DMS114 treated with DMSO at 0.1 percent for 48 hours (cell line): ENCODE results near the gene BEST2.
A peak's percentile ranks its signal among the peaks of the same experiment; 100 is the strongest.
"Not testable (repeated sequence)": the region's sequence is repeated elsewhere in the genome, so short reads cannot be mapped to it uniquely, and the experiment has no call there.

Source experiments
- DNase-seq: peaks from one replicate; lab custom pipeline; 2025; ENCODE audit not compliant: unreplicated experiment; lab: John Stamatoyannopoulos, UW

Gene BEST2

DNA sequence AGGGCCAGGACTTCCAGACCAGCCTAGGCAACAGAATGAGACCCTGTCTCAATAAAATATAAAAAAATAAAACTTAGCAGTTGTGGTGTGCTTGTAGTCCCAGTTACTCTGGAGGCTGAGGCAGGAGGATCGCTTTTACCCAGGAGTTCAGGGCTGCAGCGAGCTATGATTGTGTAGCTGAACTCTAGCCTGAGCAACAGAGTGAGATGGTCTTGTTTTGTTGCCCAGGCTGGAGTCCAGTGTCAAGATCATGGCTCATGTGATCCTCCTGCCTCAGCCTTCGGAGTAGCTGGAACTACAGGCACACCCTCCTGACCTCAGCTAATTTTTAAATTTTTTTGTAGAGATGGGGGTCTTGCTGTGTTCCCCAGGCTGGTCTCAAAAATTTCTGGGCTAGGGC, 35.4 kb downstream of the BEST2 start:
- no peak for DNase-seq

- DNase-seq = no peak
Observed at GRCh38 chr19:12787458-12787857, 35.9 kb downstream of the BEST2 start.

DNA sequence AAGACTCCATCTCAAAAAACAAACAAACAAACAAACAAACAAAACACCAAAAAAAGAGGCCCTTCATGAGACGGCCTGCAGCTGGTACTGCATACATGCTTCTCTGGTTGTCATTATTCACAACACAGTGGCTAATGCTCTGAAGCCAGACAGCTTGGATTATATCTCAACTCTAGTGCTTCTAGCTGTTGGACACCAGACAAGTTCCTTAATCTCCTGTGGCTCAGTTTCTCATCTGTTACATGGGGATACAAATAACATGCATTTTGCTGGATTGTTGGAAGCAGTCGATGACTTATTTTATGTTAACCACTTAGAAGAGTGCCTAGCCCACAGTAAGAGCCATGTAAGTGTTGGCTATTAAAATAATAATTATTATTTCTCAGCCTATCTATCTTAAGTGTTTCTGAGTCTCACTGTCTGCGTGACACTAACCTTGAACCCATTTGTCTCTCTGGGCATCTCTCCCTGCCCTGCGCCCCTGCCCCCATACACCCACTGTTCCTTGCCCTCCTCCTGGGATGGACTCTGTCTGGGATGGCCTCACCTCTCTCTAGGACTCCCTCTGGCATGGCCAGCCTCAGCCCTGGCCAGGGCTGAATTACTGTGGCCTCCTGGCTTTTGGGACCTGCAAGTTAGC, 36.6 kb downstream of the BEST2 start:
- no peak for DNase-seq

DNA sequence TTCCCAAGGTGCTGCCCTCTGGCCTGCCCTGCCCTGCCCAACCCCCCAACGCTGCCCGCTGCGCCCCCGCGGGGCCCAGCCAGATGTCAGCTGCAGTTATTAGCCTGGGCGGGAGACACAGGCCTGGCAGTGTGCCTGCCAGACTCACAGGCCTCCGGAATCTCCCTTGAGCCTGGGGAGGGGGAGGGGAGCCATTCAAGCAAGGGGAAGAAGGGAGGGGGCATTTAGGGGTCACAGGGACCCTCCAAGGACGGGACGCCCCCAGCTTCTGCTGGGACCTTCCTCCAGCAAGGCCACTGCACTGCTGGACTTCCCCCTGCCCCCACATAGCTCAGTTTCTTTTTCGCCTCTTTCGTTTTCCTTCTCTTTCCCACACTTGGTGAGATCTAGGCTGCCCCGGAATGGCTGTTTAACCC, 37.1 kb downstream of the BEST2 start:
- DNase-seq = no peak

GRCh38 chr19:12789098-12789903, 37.7 kb downstream of the BEST2 start:
- DNase-seq = no peak

- DNase-seq = peak; percentile 69
Observed at GRCh38 chr19:12789904-12790619, 38.5 kb downstream of the BEST2 start.

DNA sequence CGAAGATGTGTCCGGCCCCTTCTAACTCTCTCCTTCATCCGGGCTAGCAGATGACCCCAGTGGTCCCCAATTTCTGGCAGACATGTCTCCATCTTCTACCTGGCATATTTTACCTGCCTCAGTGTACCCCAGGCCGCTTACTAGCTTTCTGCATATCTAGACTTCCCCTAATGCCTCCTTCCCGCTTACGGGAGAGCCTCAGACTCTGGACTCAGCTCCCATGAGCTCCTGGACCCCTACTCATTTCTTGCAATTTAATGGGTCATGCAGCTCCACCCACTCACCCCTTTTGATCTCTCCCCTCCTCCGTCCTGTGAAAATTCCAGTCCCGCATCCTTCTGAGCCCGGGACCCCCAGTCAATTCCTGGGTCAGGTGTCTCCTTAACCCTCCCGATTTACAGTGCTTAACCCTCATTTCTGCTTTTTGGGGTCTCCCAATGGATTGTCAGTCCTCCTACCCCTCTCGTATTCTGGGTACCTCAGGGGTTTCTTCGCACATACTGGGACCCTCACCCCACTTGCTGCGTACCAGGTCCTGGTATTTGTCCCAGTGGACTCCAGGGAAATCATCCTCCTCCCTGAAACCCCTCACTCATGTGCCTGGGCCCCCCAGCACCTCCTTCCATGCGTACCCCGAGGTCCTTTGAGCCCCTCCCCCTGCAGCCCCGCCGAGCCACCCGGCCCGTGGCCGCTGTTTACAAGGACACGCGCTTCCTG, 39.2 kb downstream of the BEST2 start:
- DNase-seq = no peak

DNA sequence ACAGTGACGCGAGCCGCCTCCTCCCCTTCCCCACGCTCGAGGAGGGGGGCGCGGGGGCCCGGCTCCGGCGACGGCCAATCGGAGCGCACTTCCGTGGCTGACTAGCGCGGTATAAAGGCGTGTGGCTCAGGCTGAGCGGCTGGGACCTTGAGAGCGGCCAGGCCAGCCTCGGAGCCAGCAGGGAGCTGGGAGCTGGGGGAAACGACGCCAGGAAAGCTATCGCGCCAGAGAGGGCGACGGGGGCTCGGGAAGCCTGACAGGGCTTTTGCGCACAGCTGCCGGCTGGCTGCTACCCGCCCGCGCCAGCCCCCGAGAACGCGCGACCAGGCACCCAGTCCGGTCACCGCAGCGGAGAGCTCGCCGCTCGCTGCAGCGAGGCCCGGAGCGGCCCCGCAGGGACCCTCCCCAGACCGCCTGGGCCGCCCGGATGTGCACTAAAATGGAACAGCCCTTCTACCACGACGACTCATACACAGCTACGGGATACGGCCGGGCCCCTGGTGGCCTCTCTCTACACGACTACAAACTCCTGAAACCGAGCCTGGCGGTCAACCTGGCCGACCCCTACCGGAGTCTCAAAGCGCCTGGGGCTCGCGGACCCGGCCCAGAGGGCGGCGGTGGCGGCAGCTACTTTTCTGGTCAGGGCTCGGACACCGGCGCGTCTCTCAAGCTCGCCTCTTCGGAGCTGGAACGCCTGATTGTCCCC, 39.9 kb downstream of the BEST2 start, which contains the start of gene JUNB:
Gene JUNB (plus strand): TSS at position 142 of the 706 bp plus-strand sequence. CDS start 286 bp downstream, at position 428.
- peak; percentile 63 for DNase-seq

GRCh38 chr19:12792051-12792852, 40.7 kb downstream of the BEST2 start:
- DNase-seq = no peak

DNA sequence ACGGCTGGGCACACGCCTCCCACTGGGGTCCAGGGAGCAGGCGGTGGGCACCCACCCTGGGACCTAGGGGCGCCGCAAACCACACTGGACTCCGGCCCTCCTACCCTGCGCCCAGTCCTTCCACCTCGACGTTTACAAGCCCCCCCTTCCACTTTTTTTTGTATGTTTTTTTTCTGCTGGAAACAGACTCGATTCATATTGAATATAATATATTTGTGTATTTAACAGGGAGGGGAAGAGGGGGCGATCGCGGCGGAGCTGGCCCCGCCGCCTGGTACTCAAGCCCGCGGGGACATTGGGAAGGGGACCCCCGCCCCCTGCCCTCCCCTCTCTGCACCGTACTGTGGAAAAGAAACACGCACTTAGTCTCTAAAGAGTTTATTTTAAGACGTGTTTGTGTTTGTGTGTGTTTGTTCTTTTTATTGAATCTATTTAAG, 41.3 kb downstream of the BEST2 start:
- DNase-seq = no peak

- peak; percentile 59 for DNase-seq
Observed at GRCh38 chr19:12793290-12794195, 42.0 kb downstream of the BEST2 start.

GRCh38 chr19:12794196-12794941, 42.8 kb downstream of the BEST2 start:
- no peak for DNase-seq

DNA sequence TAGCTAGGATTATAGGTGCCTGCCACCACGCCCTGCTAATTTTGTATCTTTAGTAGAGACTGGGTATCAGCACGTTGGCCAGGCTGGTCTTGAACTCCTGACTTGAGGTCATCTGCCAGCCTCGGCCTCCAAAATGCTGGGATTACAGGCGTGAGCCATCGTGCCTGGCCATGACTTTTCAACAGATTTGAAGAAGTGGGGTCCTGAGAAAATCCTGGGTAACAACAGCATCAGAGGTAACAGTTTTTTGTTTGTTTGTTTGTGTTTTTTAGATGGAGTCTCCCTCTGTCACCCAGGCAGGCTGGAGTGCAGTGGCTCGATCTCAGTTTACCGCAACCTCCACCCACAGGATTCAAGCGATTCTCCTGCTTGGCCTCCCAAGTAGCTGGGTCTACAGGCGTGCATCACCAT, 43.4 kb downstream of the BEST2 start:
- DNase-seq = no peak

GRCh38 chr19:12796146-12797071, 44.8 kb downstream of the BEST2 start:
- peak; percentile 64 for DNase-seq

DNA sequence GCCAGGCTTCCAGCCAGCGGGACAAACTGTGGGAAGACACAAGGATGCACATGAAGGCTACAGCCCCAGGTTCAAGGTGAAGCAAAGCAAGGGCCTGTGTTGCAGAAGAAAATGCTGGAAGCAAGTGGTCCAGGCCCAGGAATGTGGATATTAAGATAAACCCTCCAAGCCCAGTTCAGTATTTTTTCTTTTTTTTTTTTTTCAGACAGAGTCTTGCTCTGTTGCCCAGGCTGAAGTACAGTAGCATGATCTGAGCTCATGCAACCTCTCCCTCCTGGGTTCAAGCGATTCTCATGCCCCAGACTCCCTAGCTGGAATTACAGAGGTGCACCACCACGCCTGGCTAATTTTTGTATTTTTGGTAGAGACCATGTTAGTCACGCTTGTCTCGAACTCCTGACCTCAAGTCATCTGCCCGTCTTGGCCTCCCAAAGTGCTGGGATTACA, 45.6 kb downstream of the BEST2 start:
- no peak for DNase-seq

DNA sequence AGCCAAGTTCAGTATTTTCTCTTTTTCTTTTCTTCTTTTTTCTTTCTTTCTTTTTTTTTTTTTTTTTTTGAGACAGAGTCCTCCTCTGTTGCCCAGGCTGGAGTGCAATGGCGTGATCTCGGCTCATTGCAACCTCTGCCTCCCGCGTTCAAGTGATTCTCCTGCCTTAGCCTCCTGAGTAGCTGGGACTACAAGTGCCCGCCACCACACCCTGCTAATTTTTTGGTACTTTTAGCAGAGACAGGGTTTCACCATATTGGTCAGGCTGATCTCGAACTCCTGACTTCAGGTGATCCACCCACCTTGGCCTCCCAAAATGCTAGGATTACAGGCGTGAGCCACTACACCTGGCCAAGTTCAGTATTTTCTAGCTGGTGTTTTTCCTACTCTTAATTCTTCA, 46.0 kb downstream of the BEST2 start:
- DNase-seq = not testable (repeated sequence)
